Glutamatergic neuron (in vitro differentiated cells): ENCODE results near the gene ABLIM1. TPM values are rescaled to one million over a fixed set of nuclear protein-coding genes. Genes with fewer than 3 reads are reported as not detected.

ENCODE experiments used
- DNase-seq: peaks from one replicate; pipeline ENCODE4 v3.0.0; 2022
- H3K27ac Mint-ChIP-seq: one replicate; pipeline ENCODE4 v1.8.0; 2020; ENCODE audit warnings: mild to moderate bottlenecking, mixed read lengths, inconsistent platforms; ENCODE audit not compliant: unreplicated experiment
- H3K27me3 Mint-ChIP-seq: one replicate; pipeline ENCODE4 v1.8.0; 2020; ENCODE audit warnings: mild to moderate bottlenecking, moderate library complexity, mixed read lengths, inconsistent platforms; ENCODE audit not compliant: unreplicated experiment
- H3K36me3 Mint-ChIP-seq: one replicate; pipeline ENCODE4 v1.8.0; 2020; ENCODE audit warnings: mild to moderate bottlenecking, mixed read lengths, inconsistent platforms; ENCODE audit not compliant: unreplicated experiment
- H3K4me1 Mint-ChIP-seq: one replicate; pipeline ENCODE4 v1.8.0; 2020; ENCODE audit warnings: mild to moderate bottlenecking, low read depth, mixed read lengths, inconsistent platforms; ENCODE audit not compliant: unreplicated experiment
- H3K4me3 Mint-ChIP-seq: one replicate; pipeline ENCODE4 v1.8.0; 2020; ENCODE audit warnings: mild to moderate bottlenecking, mixed read lengths, inconsistent platforms; ENCODE audit not compliant: unreplicated experiment
- H3K9me3 Mint-ChIP-seq: one replicate; pipeline ENCODE4 v1.8.0; 2020; ENCODE audit warnings: mild to moderate bottlenecking, moderate library complexity, mixed read lengths, inconsistent platforms; ENCODE audit not compliant: unreplicated experiment
- CTCF ChIP-seq: fragments of 200-600 bp; sonication (generic); IDR thresholded peaks from one replicate; pipeline ENCODE4 v1.5.0; 2021; ENCODE audit not compliant: partially characterized antibody, unreplicated experiment
- total RNA-seq: library from RNA; stranded (reverse); fragmentation: NEBNext Ultra II Directional; extraction: Animal tissue kit (Norgen Biotek cat#: 25700); gene quantifications from one replicate; pipeline ENCODE4 v1.2.1, GENCODE V29; 2021; ENCODE audit not compliant: unreplicated experiment

ABLIM1 gene
- total RNA-seq, 1 donor from 2014 or later: 25.7 TPM

GRCh38 chr10:114384601-114385000 lies 273.5 kb downstream of the ABLIM1 start:
- H3K27ac Mint-ChIP-seq: no peak overlapping the region
- no peak for DNase-seq
- H3K36me3 Mint-ChIP-seq: peaks cover 5% of the 10 kb centered on the region
- no peaks in the 10 kb centered on the region for H3K9me3 Mint-ChIP-seq
- TF ChIP-seq CTCF: no peak
- H3K4me3 Mint-ChIP-seq: no peak overlapping the region
- peaks cover 5% of the 10 kb centered on the region for H3K27me3 Mint-ChIP-seq
- no peaks in the 10 kb centered on the region for H3K4me1 Mint-ChIP-seq

- TF ChIP-seq CTCF: no peak
- Mint-ChIP-seq H3K27ac (no peak overlapping the region), H3K4me1 (no peaks in the 10 kb centered on the region), H3K27me3 (peaks cover 5% of the 10 kb centered on the region), H3K36me3 (peaks cover 5% of the 10 kb centered on the region), H3K9me3 (no peaks in the 10 kb centered on the region), H3K4me3 (no peak overlapping the region)
- no peak for DNase-seq
Measured at GRCh38 chr10:114384181-114384580, 273.9 kb downstream of the ABLIM1 start.

Other genes with a start within 250 kb of the ABLIM1 start
- 31.7 TPM for gene FHIP2A, start 163.5 kb upstream of the ABLIM1 start, total RNA-seq